ENCODE measurements around the gene PSMD1.
"Not testable (repeated sequence)": the region's sequence is repeated elsewhere in the genome, so short reads cannot be mapped to it uniquely, and the experiment has no call there.

The PSMD1 gene

GRCh38 chr2:231161252-231161839 is 104.7 kb downstream of the PSMD1 start:
- no peak for DNase-seq

DNA sequence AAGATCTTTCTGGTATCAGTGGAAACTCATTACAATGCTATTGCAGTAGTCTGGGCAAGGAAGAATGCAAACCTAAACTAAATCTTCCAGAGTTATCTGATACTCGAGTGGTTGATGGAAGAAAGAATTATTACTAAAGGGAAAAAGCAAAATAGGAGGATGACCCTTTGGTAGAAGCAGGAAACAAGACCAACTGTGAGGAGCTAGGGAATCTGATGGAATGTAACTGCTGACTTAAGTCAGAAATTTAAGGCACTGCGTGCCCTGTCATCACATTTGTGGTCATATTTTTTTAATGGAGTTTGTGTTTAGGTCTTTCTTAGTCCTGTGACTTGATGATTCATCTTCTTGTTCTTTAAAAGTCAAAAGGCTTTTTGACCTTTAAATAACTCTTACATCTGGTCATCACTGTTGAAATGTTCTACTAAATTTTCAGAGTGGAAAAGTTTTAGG is 105.2 kb downstream of the PSMD1 start:
- no peak for DNase-seq

DNA sequence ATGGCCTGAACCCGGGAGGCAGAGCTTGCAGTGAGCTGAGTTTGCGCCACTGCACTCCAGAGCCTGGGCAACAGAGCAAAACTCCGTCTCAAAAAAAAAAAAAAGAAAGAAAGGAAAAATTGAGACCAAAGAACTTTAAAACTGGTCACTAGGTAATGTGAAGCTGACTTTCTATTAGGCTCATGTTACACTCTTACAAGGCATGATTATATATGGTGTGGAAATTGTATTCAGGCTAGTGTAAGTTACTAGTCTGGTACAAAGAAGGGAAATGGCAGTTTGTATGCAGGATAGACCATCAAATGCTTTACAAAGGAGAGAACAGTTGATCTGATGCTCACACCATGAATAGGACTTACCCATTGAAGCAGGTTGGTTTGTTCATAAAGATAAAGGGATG is 106.3 kb downstream of the PSMD1 start:
- DNase-seq: no peak

DNA sequence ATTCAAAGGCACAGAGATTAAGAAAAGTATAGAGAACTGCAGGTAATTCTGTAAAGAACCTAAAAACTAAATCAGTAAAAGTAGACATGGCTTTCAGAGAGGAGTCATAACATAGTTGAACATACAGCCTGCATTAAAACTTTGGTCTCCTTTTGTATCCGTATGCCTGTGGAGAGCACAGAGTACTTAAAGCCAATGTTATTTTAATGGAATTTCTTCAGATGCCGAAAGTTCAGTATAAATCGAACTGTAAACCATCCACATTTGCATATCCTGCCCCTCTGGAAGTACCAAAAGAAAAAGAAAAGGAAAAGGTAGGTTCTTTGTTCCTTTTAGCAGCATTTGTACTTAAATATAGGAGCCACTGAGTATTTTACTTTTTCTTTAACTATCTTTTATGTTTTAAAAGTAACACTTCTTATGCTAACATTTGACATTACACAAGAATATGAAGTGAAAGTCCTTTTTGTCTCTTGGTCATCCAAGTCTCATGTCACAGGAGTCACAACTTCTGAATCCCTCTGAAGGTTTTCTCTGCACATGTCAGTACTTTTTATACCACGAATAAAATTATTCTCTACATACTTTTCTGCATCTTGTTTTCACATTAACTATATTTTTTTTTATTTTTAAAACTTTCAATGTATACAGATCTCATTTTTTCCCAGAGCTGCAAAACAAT is 106.9 kb downstream of the PSMD1 start:
- no peak for DNase-seq

DNA sequence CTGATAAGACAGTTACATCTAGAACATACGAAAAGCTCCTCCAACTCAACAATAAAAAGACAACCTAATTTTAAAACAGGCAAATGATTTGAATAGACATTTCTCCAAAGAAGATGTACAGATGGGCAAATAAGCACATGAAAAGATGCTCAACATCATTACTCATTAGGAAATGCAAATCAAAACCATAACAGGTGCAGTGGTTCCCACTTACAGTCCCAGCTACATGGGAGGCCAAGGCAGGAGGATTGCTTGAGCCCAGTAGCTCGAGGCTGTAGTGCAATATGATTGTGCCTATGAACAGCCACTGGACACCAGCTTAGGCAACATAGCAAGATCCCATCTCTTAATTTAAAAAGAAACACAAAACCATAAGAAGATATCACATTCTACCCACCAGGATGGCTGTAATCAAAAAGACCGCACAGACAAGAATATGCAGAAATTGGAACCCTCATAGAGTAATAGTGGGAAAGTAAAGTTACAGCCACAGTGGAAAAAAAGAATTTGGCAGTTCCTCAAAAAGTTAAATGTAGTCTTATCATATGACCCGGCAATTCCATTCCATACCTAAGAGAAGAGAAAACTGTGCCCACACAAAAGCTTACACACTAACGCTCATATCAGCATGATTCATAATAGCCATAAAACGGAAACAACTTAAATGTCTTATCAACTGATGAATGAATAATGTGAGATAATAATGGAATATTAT is 111.2 kb downstream of the PSMD1 start:
- no peak for DNase-seq

DNA sequence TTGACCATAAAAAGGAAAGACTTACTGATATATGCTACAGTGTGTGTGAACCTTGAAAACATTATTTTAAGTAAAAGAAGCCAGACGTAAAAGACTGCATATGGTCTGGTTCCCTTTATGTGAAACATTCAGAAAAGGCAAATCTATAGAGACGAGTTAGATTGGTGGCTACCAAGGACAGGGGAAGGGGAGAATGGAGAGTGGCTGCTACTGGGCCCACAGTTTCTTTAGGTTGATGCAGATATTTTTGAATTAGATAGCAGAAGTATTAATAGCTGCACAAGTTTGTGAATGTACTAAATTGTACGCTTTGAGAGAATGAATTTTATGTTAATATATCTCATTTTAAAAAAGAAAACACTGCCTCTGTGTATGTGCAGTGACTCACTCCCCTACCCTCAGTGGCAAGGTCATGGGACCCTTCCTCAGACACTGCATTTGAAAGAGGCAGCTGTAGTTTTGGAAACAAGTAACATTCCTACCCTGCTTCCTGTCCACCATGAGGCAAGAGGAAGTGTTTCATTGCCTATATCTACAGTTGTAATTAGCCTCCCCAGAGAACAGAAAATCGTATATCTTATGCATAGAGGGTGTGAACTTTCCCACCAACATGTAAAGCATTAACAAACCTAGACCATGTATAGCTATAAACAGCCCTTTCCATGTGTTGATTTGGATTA is 111.9 kb downstream of the PSMD1 start:
- no peak for DNase-seq

GRCh38 chr2:231169488-231169887 is 112.8 kb downstream of the PSMD1 start:
- DNase-seq: no peak

DNA sequence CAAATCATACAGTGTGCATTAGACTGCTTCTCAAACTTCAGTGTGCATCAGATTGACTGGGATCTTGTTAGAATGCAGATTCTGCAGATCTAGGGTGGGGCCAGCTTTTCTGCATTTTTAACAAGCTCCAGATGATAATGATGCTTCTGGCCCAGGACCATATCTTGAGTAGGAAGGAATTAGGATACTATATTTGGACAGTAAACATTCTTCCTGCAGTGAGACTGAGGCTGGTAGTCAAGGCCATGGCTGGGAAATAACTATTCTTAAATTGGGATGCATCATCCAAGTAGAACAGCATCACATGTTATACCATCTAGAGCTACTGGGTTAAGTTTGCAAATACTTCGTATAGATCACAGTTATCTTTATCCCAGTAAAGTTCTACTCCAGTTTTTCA is 113.4 kb downstream of the PSMD1 start:
- no peak for DNase-seq

DNA sequence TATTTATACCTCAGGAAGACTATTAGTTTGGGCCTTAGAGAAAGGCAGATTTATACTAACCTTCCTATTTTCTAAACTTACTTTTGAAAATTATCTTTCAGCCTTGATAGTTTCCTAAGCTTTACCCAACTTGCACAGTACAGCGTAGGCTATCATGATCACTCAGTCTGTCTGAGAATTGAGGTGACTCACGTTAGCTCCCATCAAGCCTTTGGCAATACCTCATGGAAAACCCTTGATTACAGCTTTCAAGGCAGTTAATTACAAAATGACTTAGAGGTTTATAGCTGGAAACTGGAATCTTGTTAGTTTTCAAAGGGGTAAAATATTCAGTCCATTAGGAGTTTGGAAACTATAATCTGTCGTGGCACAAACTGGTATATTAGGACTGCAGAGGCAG is 115.4 kb downstream of the PSMD1 start:
- DNase-seq: no peak

- DNase-seq: no peak
These were observed 117.6 kb downstream of the PSMD1 start for GRCh38 chr2:231174211-231174651.

DNA sequence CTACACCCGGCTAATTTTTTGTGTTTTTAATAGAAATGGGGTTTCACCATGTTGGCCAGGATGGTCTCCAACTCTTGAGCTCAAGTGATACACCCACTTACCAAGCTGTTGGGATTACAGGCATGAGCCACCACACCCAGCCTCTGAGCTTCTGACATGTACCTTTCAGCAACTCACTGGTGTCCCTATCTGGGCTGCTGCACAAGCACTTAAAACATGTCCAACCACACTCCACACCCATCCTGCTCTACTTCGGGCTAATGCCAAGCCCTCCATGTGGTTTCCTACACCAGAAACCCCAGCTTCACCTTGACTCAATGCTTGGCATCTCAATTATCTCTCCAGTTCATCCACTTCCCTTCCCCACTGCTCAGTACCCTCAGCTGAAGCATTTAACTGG is 119.4 kb downstream of the PSMD1 start:
- no peak for DNase-seq

DNA sequence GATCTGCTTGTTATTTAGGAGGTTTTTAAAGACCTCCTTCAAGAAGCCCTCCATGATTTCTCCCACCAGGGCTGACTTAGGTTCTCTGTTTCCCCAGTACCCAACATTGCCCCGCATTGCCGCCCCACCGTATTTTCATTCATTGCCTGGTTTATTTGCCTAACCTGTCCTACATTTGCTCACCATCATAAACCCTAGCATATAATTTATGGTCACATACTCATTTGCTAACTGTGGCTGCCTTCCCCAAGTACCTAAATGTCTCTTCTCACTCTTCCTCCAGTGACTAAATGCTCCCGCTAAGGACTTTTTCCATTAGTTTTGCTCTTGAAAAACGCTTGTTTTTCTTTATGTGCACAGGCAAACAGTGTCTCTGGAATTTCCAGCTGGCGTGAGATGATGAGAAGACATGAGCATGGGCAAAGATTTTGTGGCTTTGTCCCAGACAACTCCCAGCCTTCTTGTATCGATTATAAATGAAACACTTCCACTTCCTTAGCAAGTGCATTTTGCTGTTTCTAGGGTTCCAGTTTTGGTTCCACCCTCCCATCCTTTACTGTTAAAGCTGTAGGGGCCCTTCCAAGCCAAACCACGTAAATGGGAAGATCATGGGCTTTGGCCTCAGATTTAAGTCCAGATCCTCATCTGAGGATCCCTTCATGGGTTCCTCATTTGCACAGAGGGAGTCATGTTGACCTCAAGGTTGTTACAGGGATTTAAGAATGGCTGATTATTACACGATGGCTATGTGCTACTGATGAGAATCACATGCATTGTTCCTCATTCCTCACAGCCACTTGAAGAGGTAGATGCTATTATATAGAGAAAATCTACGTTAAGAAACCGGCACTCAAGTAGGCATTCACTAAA is 120.7 kb downstream of the PSMD1 start:
- DNase-seq: no peak

DNA sequence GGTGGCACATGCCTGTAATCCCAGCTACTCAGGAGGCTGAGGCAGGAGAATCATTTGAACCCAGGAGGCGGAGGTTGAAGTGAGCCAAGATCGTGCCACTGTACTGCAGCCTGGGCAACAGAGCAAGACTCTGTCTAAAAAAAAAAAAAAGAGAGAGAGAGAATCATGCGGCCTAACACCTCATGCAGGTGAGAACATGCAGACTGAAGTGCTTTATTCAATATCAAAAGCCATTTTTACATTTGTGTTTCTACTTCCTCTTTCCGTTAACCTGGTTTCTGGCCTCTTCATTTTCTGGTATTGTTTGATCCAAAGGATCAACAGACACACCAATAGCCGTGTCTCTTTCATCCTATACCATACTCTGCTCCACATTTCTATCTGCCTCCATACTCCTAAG is 122.1 kb downstream of the PSMD1 start:
- DNase-seq: not testable (repeated sequence)

GRCh38 chr2:231181860-231182512 is 125.3 kb downstream of the PSMD1 start:
- DNase-seq: no peak

GRCh38 chr2:231182513-231182899 is 125.8 kb downstream of the PSMD1 start:
- DNase-seq: no peak

DNA sequence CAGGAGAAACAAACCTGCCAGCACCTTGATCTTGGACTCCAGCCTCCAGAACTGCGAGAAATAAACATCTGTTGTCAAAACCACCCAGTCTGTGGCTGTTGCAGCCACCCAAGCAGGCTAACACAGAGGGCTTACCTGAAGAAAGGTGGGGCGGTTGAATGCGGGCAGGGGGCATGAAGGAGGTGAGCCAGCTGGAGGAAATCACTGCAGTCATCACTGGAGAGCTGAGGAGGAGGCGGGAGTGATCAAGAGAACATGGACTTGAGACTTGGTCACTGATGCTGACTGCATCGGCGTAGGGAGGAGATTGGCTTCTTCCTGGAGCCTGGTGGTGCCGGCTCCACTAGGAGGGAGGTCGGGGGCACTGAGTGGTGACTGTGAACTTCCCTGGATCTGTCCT is 127.2 kb downstream of the PSMD1 start:
- no peak for DNase-seq

DNA sequence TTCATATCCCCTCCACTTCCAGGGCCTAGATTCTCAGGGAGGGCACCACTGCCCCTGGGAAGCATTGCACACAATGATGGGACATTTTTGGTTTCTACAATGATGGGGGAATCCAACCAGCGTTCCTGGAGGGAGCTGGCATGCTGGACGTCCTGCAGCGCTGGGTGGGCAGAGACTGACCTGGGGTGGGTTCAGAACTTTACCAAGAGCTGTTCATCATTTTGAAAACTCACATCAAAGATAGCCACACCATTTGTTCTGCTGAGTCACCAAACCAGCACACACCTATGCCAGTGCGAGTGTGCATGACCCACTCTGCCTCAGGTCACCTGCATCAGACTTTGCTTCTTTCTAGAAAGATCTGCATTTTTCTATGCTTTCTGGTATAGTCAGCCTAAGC is 127.7 kb downstream of the PSMD1 start:
- DNase-seq: no peak

- no peak for DNase-seq
These were observed 128.5 kb downstream of the PSMD1 start for GRCh38 chr2:231185050-231185725.

- no peak for DNase-seq
These were observed 129.2 kb downstream of the PSMD1 start for GRCh38 chr2:231185886-231186285.

DNA sequence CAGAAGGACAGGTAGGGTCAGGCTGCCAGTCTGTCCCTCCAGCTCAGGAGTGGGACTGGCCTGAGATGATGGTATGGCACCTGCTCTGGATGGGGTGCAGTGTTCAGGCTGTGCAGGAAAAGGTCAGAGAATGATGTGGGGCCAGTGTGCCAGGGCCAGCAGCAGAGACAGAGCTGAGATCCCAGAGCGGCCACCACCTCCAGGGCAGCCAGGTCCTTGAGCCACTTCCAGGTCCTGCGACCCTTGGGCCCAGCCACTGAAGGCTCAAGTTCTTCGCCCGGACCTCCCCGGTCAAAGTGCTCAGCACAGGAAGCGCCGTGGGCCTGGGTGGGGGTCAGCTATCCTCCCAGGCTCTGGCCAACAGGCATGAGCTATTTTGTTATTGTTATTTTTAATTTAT is 129.7 kb downstream of the PSMD1 start:
- DNase-seq: no peak

DNA sequence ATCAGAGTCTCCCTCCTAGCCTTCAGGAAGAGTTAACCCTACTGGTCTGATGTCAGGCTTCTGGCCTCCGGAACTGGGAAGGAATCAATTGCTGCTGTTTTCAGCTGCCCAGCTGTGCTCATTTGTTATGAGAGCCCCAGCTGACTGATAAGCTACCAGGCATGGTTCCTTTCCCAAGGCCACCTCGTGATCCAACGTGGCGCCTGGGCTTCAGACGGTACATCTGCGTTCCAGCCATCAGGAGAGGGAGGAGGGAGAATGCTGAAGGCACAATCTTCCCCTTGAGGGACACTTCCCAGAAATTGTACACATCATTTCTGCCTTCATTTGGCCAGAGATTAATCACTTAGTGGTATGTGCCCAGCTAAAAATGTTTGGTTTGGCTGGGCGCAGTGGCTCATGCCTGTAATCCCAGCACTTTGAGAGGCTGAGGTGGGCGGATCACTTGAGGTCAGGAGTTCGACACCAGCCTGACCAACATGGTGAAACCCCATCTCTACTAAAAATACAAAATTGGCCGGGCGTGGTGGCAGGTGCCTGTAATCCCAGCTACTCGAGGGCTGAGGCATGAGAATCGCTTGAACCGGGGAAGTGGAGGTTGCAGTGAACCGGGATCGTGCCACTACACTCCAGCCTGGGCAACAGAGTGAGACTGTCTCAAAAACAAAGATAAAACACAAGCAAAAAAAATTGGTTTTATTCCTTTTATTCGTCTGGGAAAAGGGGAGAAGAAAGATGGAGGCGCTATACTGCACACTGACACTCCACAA is 131.3 kb downstream of the PSMD1 start:
- no peak for DNase-seq
